NAMALWA (cell line): ENCODE data around the gene PDIA3.
"Not testable (repeated sequence)": the region's sequence is repeated elsewhere in the genome, so short reads cannot be mapped to it uniquely, and the experiment has no call there.

Source experiments
- DNase-seq: peaks from one replicate; pipeline ENCODE4 v3.0.0-alpha.2; 2015; ENCODE audit warnings: low spot score

Gene PDIA3

DNA sequence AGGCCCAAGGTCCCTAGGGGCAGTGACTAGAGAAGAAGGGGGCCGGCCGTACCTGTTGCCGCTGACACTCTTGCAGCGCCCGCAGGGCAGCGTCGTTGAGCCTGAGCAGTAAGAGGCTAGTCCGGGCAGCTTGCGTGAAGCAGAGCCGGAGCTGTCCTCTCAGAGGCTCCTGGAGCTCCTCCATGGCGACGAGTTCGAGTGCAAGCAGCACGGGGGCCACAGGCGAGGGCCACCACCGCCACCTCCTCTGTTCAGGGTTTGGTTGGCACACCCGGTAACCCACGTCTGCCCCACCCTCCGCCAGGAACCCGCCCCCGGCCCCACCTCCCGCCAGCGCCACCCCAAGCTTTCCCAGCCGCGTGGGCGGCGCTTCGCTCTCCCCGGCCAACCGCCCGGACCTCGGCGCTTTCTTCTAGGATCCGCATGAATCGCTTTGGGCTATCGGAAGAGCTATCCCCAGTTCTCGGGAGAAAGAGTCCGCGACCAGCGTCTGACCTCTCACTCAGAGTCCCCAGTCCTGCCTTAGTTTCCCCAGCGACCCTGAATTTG lies 30.6 kb downstream of the PDIA3 start, which contains the start of gene ELL3:
ELL3 (minus strand) TSS at position 249 of the 549 bp plus-strand sequence; CDS start at position 184, 65 bp downstream.
- DNase-seq = peak; percentile 89

DNA sequence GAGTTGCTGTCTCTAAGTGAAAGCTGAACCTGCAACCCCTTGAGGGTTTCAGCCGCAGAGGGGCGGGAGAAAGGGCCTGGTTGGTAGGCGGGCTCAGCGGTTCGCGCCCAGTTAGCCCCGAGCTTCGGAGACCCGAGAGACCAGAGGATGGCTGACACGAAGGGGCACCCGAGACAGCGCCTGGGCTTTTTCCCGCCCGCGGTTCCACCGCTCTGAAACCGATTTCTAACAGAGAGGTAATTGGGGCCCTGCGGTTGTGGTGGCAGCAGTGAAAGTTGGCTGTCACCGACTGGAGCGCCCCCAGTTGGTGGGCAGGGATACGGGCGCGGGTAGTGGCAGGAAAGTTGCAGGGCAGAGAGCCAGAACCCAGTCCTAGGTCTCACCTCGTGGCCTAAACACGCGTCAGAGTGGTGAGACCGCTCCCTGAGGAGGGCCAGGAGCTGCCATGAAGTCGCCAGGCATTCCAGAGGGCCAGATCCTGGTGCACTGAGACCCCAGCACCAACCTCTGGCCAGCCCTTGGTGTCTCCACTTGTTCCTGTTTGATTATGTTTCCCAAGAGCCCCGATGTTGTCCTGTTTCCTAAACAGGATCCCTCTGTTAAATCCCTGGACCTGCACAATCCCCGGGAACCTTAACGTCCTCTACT lies 31.2 kb downstream of the PDIA3 start:
- DNase-seq = peak; percentile 94

DNA sequence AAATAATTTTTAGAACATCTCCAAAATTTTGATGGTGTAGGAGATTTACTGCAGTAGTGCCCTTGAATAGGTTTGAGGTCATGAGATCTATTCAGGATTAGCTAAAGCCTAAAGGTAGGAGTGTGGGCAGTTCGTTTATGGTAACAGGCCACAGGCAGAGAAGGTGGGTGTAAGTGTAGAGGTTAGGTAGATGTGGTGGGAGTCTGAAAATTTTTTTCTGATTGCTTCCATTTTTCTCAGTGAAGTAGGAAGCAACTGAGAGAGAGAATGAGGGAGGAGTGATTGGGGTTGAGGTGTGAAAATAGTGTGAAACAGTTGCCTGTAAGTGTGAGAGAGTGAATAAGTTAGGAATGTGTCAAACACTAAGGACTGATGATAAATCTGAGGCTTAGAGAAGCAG lies 32.8 kb downstream of the PDIA3 start:
- no peak for DNase-seq

DNA sequence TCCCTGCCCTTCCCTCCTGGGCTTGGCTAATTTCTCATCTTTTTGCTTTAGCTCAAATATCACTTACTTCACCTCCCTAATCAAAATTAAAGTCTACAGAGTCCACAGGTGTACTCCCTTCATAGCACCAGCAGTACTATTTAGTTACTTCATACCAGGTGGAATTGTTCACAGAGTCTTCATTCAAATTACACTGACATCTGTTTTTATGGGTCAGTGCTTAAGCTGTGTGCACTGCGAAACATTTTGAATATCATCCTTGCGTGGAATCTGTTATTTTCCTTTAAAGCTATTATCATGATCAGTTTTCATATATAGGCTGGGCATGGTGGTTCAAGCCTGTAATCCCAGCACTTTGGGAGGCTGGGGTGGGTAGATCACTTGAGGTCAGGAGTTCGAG lies 43.2 kb downstream of the PDIA3 start:
- peak; percentile 94 for DNase-seq

DNA sequence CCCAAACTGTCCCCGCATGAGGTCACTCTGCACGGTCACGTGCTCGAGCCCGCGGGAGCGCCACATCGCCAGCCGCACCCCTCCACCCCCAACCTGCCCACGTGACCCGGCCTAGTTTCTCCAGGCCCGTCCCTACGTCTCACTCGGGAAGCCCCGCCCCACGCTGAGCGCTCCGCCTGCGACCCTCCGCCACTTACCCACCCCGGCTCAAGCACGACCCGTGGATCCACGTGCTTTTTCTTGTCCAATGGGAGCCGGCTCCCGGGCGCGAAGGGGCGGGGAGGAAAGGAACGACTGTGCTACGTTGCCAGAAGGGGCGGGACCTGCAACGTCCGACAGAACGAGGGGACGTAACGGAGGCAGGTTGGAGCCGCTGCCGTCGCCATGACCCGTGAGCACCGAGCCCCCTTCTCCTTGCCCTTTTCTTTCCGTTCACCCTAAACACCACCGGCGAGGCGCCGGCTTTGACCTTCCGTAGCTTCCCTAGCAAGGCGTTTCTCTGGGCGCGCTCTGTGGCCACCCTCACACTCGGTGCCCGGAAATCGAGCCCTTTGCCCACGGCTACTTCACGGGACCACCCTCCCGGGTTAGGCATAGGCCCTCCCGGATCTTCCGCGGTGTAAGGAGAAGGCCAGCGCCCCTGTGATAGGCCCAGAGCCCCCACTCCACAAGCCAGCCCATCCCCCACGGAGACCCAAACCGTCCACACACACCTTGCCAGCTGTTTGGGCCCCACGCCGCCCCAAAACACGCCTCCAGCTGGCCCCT lies 45.9 kb downstream of the PDIA3 start, which contains the start of gene SERF2:
SERF2 (plus strand) TSS at position 328 of the 768 bp plus-strand sequence; CDS start at position 385, 57 bp downstream.
- peak; percentile 99 for DNase-seq

DNA sequence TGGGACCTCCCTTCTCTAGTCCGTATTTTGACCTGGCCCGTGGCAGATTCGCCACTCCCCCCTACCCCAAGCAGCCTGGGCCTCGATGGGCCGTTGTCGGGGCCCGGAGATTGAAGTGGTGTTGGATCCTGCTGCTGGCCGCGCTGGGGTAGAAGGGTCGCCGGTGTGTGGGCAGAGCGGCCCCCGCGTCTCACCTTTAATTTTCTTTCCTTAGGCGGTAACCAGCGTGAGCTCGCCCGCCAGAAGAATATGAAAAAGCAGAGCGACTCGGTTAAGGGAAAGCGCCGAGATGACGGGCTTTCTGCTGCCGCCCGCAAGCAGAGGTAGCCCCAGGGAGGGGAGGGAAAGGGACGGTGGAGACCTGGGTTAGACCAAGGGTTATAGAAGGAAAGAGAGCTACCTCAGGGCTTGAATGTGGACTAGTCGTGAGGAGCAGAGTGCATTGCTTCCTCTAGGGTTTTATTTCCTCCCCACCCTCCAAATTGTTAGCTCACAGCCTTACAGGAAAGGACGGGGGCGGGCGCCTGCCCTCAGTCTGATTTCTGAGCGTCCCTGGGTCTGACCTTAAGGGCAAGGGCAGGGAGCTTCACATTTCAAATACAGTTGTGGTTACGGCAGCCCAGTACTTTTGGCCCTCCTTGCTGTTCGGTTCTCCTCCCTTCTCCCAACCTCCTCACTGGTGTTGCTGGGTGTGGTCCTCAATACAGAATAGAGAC lies 46.7 kb downstream of the PDIA3 start:
- DNase-seq = peak; percentile 50

DNA sequence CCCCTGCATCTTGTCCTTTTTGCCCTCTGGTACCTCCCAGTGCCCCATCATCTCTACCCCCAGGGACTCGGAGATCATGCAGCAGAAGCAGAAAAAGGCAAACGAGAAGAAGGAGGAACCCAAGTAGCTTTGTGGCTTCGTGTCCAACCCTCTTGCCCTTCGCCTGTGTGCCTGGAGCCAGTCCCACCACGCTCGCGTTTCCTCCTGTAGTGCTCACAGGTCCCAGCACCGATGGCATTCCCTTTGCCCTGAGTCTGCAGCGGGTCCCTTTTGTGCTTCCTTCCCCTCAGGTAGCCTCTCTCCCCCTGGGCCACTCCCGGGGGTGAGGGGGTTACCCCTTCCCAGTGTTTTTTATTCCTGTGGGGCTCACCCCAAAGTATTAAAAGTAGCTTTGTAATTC lies 47.4 kb downstream of the PDIA3 start:
- no peak for DNase-seq

DNA sequence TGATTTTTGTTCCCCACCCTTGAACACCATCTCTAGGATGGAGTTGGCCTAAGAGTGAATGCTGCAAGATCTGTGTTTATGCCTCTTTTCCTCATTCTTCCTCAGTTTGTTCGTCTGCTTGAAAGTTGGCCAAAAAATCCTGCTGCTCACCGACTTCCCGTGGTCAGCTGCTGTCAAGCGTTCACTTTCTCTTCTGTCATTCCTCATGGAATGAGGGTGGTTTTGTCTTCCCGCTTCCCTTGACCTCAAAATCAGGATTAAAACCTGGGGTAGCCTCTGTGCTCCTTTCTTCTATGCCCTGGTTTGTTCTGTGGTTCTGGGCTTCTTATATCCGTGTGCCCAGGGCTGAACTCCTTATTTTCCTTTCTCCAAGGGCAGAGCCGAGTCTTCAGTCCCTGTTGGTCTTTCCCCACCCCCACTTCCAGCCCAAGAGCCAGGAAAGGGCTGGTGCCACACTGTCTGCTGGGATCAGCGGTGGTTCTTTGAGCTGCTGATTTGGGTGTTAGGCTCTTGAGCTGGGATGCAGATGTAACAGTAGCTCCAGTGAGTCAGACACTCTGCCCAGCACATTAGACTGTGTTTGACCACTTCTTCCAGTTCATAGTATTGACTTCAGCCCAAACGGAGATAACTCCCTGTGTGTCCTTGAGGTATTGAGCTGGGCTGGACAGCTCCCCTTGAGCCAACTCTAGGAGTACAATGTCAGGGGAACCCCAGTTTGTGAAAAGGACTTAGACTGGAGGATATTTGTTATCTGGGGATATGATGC lies 48.2 kb downstream of the PDIA3 start:
- no peak for DNase-seq

DNA sequence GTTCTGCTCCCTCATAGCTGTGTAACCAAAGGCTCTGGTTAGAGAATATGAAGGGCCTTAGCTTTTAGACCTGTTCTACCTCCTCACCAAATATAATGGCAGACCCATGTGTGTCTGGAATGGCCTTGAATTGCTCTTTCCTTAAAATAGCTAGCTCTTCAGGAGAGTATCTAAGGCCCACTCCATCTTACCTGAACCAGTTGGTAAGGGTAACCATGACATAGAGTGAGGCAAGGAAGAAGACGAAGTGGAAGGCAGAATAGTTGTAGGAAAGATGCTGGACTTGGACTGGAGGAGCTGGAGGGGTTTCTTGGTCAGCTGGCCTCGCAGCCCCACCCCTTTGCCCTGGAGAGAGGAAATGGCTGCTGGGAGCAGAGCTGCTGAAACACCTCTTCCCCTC lies 49.0 kb downstream of the PDIA3 start:
- no peak for DNase-seq

DNA sequence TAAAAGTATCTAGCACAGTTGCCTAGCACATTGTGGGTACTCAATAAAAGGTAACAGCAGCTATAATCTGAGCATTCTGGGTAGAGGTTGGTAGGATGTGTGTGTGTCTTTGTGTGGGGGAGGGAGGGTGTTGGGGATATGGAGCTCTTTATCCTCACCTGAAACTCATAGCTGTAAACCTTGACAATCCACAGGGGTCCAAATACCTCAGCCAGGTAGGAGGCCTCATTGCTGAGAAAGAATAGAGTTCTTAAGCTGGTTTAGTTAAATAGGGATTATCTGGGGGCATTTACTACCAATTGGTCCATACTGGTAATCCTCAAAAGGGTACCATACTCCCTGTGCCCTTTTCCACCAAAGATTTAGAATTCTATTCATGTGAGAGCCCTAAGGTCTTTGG lies 49.8 kb downstream of the PDIA3 start:
- no peak for DNase-seq

DNA sequence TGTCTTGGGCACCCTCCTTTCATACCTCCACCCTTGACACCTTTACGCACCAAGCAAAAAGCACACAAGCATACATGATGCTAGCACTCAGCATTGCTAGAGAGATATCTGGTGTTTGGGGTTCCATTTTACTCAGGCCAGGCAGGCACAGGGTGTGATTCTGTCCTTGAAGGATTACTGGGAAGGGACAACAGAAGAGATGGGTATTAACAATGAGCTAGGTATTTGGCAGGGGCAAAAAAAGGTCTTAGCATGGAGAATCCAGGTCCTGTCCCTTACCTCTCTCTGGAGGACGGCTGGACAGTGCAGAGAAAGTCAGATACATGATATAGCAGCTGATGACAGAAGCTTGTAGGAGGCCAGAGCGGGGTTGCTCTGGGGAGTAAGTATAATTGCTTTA lies 50.3 kb downstream of the PDIA3 start:
- DNase-seq = no peak

DNA sequence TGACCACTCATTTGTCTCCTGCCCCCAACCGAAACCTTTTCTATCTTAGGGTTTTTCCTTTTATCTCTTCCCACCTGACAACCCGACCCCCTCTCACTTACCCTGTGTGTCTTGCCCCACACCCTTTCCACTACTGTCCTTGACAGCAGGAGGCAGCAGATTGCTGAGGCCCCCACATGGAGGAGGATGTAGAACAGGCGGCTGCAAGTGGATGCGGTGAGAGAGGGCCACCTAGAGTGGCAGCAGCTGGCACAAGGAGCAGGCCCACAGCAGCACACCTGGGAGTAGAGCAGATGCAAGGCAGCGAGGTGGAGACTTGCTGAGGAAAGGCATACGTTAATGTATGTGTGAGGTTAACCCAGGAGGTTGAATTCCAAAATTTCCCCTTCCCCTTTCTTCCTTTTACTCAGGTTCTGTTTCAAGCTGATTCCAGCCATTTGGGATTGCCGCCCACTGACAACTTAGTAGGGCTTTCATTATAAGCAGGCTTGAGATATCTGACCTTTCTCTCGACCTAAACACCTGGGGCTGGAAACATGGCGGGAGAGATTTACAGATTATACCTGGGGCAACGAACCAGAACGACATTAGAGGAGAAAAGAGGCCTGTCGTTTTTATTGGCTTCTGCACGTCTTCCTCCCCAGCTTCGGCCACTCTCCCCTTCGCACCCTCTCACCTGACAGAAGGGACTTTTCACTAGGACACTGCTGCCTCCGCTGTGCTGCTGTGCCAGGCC lies 53.1 kb downstream of the PDIA3 start:
- peak; percentile 59 for DNase-seq

DNA sequence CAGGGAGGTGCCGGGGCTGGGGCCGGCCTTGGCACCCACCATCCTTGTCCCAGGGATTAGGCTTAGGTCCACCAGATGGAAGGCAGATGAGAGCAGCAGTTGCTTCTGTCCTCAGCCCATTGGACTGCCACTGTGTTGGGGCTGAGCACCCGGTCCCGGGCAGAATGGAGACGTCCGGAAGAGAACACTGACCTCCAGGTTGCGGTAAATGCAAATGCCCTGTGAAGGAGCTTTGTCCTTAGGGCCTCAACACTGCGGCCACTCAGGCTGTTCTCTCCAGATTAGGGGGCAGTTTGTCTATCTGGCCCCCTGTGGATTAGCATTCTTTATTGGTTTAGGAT lies 53.7 kb downstream of the PDIA3 start, which contains the start of gene SERINC4:
SERINC4 (minus strand) TSS at position 276 of the 341 bp plus-strand sequence; CDS start at position 42, 234 bp downstream.
- no peak for DNase-seq

DNA sequence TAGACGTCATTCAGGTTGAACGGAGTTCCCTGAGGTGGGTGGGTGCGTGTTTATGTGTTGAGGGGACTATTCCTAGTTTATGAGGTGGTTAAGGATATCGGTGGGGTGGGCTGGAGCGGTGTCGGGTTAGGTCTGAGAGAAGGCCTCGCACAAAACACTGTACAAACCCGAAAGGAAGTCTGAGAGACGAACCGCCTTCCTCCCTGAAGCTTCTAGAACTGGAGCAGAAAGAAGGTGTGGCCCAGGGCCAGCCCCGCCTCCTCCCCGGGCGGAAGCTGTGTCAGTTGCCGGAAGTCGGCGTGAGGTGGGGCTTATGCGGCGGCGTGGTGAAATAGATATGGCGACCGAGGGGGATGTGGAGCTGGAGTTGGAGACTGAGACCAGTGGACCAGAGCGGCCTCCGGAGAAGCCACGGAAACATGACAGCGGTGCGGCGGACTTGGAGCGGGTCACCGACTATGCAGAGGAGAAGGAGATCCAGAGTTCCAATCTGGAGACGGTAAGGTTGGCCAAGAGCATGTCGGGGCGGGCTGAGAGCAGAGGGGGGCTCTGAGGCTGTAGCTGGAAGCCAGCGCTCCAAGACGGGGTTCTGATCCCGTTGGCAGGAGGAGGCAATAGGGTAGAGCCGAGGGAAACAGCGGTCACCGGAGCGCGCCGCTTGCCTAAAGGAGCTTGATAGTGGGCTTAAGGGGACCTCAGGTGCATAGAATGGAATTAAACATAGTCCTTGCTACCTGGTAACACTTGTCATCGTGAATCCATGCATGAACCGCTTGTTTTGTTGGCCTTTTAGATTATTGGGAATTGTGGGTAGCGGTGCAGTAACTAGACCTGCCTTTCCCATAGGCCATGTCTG lies 54.3 kb downstream of the PDIA3 start, which contains the start of gene HYPK:
HYPK (plus strand) TSS at position 314 of the 856 bp plus-strand sequence; CDS start at position 338, 24 bp downstream.
- DNase-seq = peak; percentile 89

DNA sequence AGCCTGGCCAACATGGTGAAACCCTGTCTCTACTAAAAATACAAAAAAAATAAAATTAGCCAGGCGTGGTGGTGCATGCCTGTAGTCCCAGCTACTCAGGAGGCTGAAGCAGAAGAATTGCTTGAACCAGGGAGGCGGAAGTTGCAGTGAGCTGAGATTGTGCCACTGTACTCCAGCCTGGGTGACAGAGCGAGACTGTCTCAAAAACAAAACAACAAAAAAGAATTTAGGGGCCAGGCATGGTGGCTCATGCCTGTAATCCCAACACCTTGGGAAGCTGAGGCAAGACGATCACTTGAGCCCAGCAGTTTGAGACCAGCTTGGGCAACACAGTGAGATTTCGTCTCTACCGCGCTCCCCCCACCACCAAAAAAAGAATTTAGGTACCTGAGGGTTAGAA lies 56.4 kb downstream of the PDIA3 start:
- DNase-seq = not testable (repeated sequence)

DNA sequence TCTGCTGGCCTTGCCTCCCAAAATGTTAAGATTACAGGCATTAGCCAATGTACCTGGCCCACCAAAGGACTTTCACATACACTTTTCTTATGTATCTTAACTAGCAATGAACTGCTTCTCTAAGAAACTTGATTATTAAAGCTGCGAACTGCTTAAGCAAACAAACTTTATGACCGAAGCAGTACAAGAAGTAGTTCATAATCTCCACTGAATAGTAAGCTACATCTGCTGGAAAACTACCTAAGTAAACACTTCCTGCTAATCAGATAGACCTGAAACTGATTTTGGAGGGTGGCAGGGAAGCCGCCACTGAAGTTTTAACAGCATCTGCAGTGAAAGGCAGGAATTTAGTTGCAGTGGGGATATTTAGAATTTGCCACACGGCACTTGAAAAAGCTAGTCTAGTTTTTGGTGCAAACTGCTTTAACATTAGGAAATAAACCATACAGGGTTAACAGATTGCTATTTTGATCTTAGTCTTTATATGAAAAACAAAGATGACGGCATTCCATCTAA lies 62.3 kb downstream of the PDIA3 start:
- peak; percentile 49 for DNase-seq

DNA sequence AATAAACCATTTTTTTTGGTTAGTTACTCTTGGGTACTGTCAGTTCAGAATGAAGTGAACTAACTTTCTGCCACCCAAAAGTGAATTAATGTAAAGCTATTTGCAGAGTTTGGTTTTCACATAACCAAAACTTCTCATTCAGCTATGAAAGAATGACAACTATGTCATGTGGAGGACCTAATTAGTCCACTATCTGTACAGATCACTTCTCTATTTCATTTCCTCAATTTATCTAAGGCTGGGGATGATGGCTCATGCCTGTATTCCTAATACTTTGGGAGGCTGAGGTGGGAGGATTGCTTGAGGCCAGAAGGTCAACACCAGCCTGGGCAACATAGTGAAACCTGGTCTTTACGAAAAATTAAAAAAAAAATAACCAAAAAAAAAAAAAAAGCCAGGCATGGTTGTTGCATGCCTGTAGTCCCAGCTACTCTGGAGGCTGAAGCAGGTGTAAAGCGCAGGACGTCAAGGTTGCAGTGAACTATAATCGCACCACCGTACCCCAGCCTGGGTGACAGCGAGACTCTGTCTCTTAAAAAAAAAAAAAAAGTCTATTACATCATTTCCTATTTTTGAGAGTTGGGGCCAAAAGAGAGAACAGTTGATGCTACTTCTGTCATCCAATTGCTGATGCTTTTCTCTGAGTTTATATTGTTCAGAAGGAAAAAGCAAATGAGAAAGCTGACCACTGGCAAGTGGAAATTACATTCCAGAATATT lies 62.9 kb downstream of the PDIA3 start:
- peak; percentile 90 for DNase-seq

DNA sequence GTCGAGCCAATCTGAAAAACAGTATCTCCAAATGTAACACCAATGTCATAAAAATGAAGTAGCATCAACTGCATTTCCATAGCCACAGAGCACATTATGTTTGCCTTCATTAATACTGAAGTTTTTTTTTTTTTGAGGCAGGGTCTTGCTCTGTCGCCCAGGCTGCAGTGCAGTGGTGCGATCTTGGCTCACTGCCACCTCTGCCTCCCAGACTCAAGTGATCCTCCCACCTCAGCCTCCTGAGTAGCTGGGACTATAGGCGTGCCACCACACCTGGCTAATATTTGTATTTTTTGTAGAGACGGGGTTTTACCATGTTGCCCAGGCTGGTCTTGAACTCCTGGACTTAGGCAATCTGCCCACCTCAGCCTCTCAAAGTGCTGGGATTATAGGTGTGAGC lies 68.8 kb downstream of the PDIA3 start:
- not testable (repeated sequence) for DNase-seq

DNA sequence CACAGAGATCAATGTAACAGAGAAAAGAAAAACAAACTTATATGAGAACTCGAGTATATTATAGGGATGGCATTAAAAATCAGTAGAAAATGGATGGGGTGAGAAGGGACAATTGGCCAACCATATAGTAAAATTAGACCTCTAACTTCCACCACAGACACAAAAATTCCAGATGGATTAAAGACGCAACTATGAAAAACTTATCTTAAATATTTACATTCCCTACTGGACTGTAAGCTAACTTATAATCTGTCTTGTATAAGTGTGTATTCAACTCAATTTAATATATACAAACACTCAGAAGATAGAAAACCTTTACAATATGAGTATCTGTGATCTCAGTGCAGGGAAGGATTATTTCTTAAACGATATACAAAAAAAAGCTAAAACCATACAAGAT lies 75.3 kb downstream of the PDIA3 start:
- no peak for DNase-seq
